ENCODE data around the gene C10orf105. TPM values are rescaled to one million over a fixed set of nuclear protein-coding genes. Genes with fewer than 3 reads are reported as not detected.

The C10orf105 gene
- total RNA-seq, 2 donors from 2014 or later: 0.13 to 0.33 TPM

DNA sequence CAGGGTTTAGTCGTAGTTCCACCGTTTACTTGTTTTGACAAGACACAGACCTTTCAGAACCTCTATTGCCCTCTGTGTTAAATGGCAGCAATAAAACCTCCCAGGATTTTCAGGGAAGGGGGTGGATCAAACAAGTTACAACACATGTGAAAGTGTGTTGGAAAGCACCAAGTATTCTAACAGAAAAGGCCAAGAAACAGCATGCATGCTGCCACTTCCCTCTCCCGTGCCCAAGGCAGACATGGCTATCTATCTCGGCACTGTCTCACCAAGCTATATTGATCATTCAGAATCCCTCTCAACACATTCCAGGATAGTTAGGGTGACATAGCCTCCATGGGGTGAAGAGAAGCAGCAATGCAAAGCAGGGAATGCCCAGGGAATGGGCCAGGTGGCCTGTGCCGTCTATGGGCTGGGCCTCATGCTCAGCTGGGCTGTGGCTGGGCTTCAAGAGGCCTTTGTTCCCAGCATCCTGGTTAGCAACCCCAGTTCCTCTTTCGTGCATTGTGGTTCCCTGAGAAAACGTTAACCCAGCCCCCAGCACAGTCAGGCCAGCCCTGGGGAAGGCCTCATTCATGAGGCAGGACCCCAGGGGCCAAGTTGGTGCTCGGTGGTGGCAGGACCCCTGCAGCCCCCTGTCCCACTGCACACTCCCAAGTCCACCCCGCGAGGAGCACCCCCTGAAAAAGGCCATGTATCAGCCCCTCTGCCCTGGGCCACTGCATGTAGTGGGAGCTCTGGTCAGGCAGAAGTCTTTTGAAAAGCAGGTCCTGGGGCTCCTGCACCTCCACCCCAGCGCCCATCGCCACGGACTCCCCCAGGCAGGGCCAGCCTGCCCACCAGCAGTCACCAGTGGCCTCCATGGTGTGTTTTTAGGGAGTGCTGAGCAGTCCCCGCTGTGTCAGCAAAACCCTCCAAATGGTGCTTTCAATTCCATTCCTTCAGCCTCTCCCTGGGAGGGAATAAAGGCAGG, 28.3 kb upstream of the C10orf105 start:
- no peak overlapping the region for H3K4me3 Mint-ChIP-seq
- no peaks in the 10 kb centered on the region for H3K36me3 Mint-ChIP-seq (ENCODE audit: low read depth)
- H3K27me3 ChIP-seq (ENCODE audit: control insufficient read depth, insufficient read depth, low read length, poor library complexity, severe bottlenecking): no peaks in the 10 kb centered on the region
- H3K4me3 ChIP-seq (ENCODE audit: low read length): no peak overlapping the region
- H3K4me1 Mint-ChIP-seq: peaks cover 6% of the 10 kb centered on the region
- H3K9me3 ChIP-seq (ENCODE audit: control insufficient read depth, low read length): no peaks in the 10 kb centered on the region
- no peak overlapping the region for H3K27ac Mint-ChIP-seq
- H3K36me3 ChIP-seq (ENCODE audit: control insufficient read depth, insufficient read depth, low read length): no peaks in the 10 kb centered on the region
- H3K9ac ChIP-seq (ENCODE audit: extremely low read depth, low read length, poor library complexity, severe bottlenecking): no peak overlapping the region
- H3K4me1 ChIP-seq (ENCODE audit: control insufficient read depth, insufficient read depth, low read length): no peaks in the 10 kb centered on the region
- no peak for TF ChIP-seq CTCF (conservative IDR thresholded peaks at IDR 0.05)
- H3K27ac ChIP-seq (ENCODE audit: low read depth, low read length): no peak overlapping the region
- no peak for DNase-seq
- WGBS, 2 experiments (ENCODE audit: insufficient coverage in 1 of 2, insufficient read length in 1 of 2): 90 to 92% methylated on average over 5 to 14 of the region's 14 CpGs
- no peaks in the 10 kb centered on the region for H3K9me3 Mint-ChIP-seq
- H3K27me3 Mint-ChIP-seq (ENCODE audit: insufficient read depth): no peaks in the 10 kb centered on the region

DNA sequence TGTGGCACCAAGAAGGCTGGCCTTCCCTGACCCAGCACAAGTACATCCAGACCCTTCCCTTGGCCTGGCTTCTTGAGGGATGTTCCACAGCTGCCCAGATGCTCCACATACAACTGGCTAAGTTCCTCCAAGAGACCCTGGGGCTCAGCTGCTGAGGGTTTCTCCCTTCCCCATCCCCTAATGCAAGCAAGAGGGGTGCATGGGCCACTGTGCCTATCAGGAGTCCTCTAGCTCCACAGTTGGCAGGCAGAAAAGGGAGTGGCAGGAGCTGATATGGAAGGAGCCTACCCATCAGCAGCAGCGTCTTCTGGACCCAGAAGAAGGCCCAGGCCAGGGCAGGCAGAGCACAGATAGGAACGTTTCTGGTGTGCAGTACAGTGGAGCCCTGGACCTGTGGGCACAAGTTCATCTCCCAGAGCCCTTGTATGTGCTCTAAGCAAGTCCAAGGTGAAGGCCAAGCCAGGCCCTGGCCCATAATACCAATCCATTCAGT, 27.5 kb upstream of the C10orf105 start:
- Mint-ChIP-seq H3K36me3 (ENCODE audit: low read depth) (no peaks in the 10 kb centered on the region), H3K27ac (no peak overlapping the region), H3K9me3 (no peaks in the 10 kb centered on the region), H3K4me1 (peaks cover 6% of the 10 kb centered on the region), H3K27me3 (ENCODE audit: insufficient read depth) (no peaks in the 10 kb centered on the region), H3K4me3 (no peak overlapping the region)
- Histone ChIP-seq H3K4me1 (ENCODE audit: control insufficient read depth, insufficient read depth, low read length) (no peaks in the 10 kb centered on the region), H3K36me3 (ENCODE audit: control insufficient read depth, insufficient read depth, low read length) (no peaks in the 10 kb centered on the region), H3K27ac (ENCODE audit: low read depth, low read length) (no peak overlapping the region), H3K9ac (ENCODE audit: extremely low read depth, low read length, poor library complexity, severe bottlenecking) (no peak overlapping the region), H3K27me3 (ENCODE audit: control insufficient read depth, insufficient read depth, low read length, poor library complexity, severe bottlenecking) (no peaks in the 10 kb centered on the region), H3K4me3 (ENCODE audit: low read length) (no peak overlapping the region), H3K9me3 (ENCODE audit: control insufficient read depth, low read length) (no peaks in the 10 kb centered on the region)
- no peak for DNase-seq
- peak; percentile 14 for TF ChIP-seq CTCF (conservative IDR thresholded peaks at IDR 0.05)
- WGBS, 2 experiments (ENCODE audit: insufficient coverage in 1 of 2, insufficient read length in 1 of 2): 91% methylated on average over 2 of the region's 2 CpGs; no CpG with 5 or more reads in 1 of the 2 experiments

- peaks cover 6% of the 10 kb centered on the region for H3K4me1 Mint-ChIP-seq
- no peak overlapping the region for H3K4me3 ChIP-seq (ENCODE audit: low read length)
- H3K36me3 Mint-ChIP-seq (ENCODE audit: low read depth): no peaks in the 10 kb centered on the region
- H3K27ac Mint-ChIP-seq: peak overlapping the region; percentile 55
- no peaks in the 10 kb centered on the region for H3K9me3 Mint-ChIP-seq
- no peak overlapping the region for H3K27ac ChIP-seq (ENCODE audit: low read depth, low read length)
- no peaks in the 10 kb centered on the region for H3K4me1 ChIP-seq (ENCODE audit: control insufficient read depth, insufficient read depth, low read length)
- no peaks in the 10 kb centered on the region for H3K36me3 ChIP-seq (ENCODE audit: control insufficient read depth, insufficient read depth, low read length)
- no peaks in the 10 kb centered on the region for H3K27me3 ChIP-seq (ENCODE audit: control insufficient read depth, insufficient read depth, low read length, poor library complexity, severe bottlenecking)
- TF ChIP-seq CTCF (conservative IDR thresholded peaks at IDR 0.05): peak; percentile 75
- no peaks in the 10 kb centered on the region for H3K9me3 ChIP-seq (ENCODE audit: control insufficient read depth, low read length)
- H3K27me3 Mint-ChIP-seq (ENCODE audit: insufficient read depth): no peaks in the 10 kb centered on the region
- H3K4me3 Mint-ChIP-seq: no peak overlapping the region
- no peak overlapping the region for H3K9ac ChIP-seq (ENCODE audit: extremely low read depth, low read length, poor library complexity, severe bottlenecking)
- WGBS, 2 experiments (ENCODE audit: insufficient coverage in 1 of 2, insufficient read length in 1 of 2): 67 to 80% methylated on average over 6 to 13 of the region's 13 CpGs
- DNase-seq: peak; percentile 87
These were observed 26.9 kb upstream of the C10orf105 start for GRCh38 chr10:71746344-71747037.
